Stomach (tissue), 9 donors: Measurements from ENCODE around the gene PTOV1. TPM values are rescaled to one million over a fixed set of nuclear protein-coding genes. Genes with fewer than 3 reads are reported as not detected.

Experiments
- DNase-seq, 2 donors: peaks; one replicate each; pipeline versions ENCODE4 v3.0.0 to v3.0.0-alpha.2; 2013 to 2019
- H3K27ac ChIP-seq, 5 donors: fragments of 200-600 bp in 4 of 5; sonication (generic) in 4 of 5; one replicate each; pipeline ENCODE4 v1.5.1; 2013 to 2019; ENCODE audit warnings: mild to moderate bottlenecking in 1 of 5, moderate library complexity in 1 of 5
- H3K27me3 ChIP-seq, 3 donors: fragments of 200-600 bp; sonication (generic); one replicate each; pipeline ENCODE4 v1.5.1; 2017 to 2019; ENCODE audit warnings: mixed run types in 1 of 3
- H3K36me3 ChIP-seq, 4 donors: fragments of 200-600 bp; sonication (generic); 1 replicate in 3 of 4; 2 replicates in 1 of 4; pipeline ENCODE4 v1.5.1; 2016 to 2019
- H3K4me1 ChIP-seq, 4 donors: fragments of 200-600 bp; sonication (generic); one replicate each; pipeline ENCODE4 v1.5.1; 2016 to 2019
- H3K4me3 ChIP-seq, 4 donors: fragments of 200-600 bp; sonication (generic) in 3 of 4; one replicate each; pipeline ENCODE4 v1.5.1; 2016 to 2019; ENCODE audit warnings: mild to moderate bottlenecking in 1 of 4
- H3K9me3 ChIP-seq, 4 donors: fragments of 200-600 bp; sonication (generic); one replicate each; pipeline ENCODE4 v1.5.1; 2016 to 2019
- EP300 ChIP-seq: sonication (generic); formaldehyde crosslinking; IDR thresholded peaks from one replicate; pipeline ENCODE4 v1.6.1; 2017; ENCODE audit warnings: antibody characterized with exemption
- POLR2A ChIP-seq, 4 donors: fragments of 450-650 bp; IDR thresholded peaks; one replicate each; pipeline ENCODE4 v1.6.1; 2016; ENCODE audit warnings: antibody characterized with exemption in 4 of 4, control low read depth in 2 of 4, mild to moderate bottlenecking in 1 of 4, moderate library complexity in 1 of 4
- POLR2AphosphoS5 ChIP-seq, 3 donors: sonication (generic); formaldehyde crosslinking; IDR thresholded peaks; one replicate each; pipeline ENCODE4 v1.6.1; 2016; ENCODE audit warnings: antibody characterized with exemption in 3 of 3
- WGBS, 5 donors: extraction: QIAGEN DNeasy Blood & Tissue Kit in 3 of 5; methylation state at CpG; one replicate each; pipeline versions ENCODE4 v1.1.5 to v1.1.7; 2013 to 2018; 5-methylcytosine and 5-hydroxymethylcytosine counted together
- intact Hi-C: fragments of 100-400 bp; cut with DNase I; formaldehyde crosslinking; loops from one replicate; pipeline ENCODE4 v1.15.1; 2023; ENCODE audit warnings: low total_unique reads
- polyA plus RNA-seq, 3 donors: library from polyadenylated mRNA; stranded (reverse); fragments of 200-250 nt; gene quantifications; one replicate each; pipeline ENCODE4 v1.2.3, GENCODE V29; 2013
- total RNA-seq, 5 donors: library from RNA; depleted of rRNA; stranded (reverse); fragments of >200 nt; gene quantifications; one replicate each; pipeline versions ENCODE4 v1.1.0 to v1.2.3, GENCODE V29; 2014 to 2016
- TF ChIP-seq, protein P1 (sequence below), 7 experiments: fragments of 450-650 bp in 4 of 7; fragments of 200-600 bp in 3 of 7; sonication (generic) in 3 of 7; IDR thresholded peaks; one replicate each; pipeline ENCODE4 v1.5.1; 2016 to 2019; ENCODE audit warnings: antibody characterized with exemption in 7 of 7, control low read depth in 2 of 7, mild to moderate bottlenecking in 1 of 7
- donor health status: healthy with polysubstance abuse.
- donor health status: Bipolar disorder and iron deficiency.
- donor health status: healthy.

PTOV1 gene
- total and polyA plus RNA-seq, 8 donors: 45.0 to 186 (median 118) TPM

DNA sequence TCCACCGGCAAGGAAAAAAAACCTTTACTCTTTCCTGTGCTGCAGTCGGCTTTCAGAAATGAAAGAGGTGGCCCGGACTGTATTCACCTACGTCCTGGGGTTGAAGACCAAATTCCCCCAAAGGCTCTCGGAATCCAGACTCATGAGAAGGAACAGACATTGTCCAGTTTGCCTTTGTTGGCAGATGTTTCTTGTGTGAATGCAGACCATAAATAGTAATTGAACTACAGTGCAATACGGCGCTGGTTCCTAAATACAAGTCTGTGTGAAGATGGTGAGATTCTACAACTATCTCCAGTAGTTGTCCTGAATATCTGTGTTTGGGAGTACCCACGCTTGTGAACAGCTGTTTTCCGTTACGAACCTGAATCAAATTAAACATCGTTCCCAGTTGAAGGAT is 11.2 kb upstream of the PTOV1 start:
- Histone ChIP-seq H3K36me3 (peaks cover 41 to 65% (median 60%) of the 10 kb centered on the region in 4 donors), H3K27ac (no peak overlapping the region), H3K27me3 (no peaks in the 10 kb centered on the region), H3K9me3 (no peaks in the 10 kb centered on the region), H3K4me1 (no peaks in the 10 kb centered on the region), H3K4me3 (no peak overlapping the region)
- TF ChIP-seq POLR2A (IDR thresholded peaks at IDR 0.05) (no peak), EP300 (no peak), POLR2AphosphoS5 (IDR thresholded peaks at IDR 0.05) (no peak)
- TF ChIP-seq, protein P1, sequence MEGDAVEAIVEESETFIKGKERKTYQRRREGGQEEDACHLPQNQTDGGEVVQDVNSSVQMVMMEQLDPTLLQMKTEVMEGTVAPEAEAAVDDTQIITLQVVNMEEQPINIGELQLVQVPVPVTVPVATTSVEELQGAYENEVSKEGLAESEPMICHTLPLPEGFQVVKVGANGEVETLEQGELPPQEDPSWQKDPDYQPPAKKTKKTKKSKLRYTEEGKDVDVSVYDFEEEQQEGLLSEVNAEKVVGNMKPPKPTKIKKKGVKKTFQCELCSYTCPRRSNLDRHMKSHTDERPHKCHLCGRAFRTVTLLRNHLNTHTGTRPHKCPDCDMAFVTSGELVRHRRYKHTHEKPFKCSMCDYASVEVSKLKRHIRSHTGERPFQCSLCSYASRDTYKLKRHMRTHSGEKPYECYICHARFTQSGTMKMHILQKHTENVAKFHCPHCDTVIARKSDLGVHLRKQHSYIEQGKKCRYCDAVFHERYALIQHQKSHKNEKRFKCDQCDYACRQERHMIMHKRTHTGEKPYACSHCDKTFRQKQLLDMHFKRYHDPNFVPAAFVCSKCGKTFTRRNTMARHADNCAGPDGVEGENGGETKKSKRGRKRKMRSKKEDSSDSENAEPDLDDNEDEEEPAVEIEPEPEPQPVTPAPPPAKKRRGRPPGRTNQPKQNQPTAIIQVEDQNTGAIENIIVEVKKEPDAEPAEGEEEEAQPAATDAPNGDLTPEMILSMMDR (IDR thresholded peaks at IDR 0.05): no peak
- 83 to 96% (median 95%) methylated on average over 11 of the region's 11 CpGs for WGBS, 5 donors
- intact Hi-C loops: no loop called here
- no peak for DNase-seq

DNA sequence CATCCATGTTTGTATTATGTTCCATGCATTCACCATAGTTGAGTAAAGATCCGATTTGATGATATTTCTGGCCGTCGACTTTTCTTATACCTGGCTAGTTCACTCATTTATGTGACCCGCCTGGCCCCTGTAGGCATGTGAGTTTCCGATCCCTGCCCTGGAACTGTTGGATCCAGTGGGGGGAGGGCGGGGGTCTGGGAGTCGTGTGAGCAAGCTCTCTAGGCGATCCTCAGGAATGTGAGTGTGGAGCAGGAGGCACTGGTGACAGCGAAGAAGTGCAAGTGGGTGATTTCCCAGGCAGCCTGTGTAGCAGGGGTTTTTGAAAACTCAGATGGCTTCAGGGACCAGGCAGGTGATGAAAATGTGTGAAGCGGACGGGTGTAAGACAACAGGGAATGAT is 10.6 kb upstream of the PTOV1 start:
- Histone ChIP-seq H3K4me1 (peaks cover 0 to 3% (median 0%) of the 10 kb centered on the region in 4 donors), H3K27me3 (no peaks in the 10 kb centered on the region), H3K9me3 (no peaks in the 10 kb centered on the region), H3K36me3 (peaks cover 34 to 59% (median 54%) of the 10 kb centered on the region in 4 donors), H3K27ac (no peak overlapping the region), H3K4me3 (no peak overlapping the region)
- intact Hi-C loops: no loop called here
- WGBS, 5 donors: 89 to 94% (median 90%) methylated on average over 11 of the region's 11 CpGs
- DNase-seq: no peak
- TF ChIP-seq POLR2AphosphoS5 (IDR thresholded peaks at IDR 0.05) (no peak), EP300 (no peak), POLR2A (IDR thresholded peaks at IDR 0.05) (no peak)
- TF ChIP-seq, protein P1 (IDR thresholded peaks at IDR 0.05): no peak

DNA sequence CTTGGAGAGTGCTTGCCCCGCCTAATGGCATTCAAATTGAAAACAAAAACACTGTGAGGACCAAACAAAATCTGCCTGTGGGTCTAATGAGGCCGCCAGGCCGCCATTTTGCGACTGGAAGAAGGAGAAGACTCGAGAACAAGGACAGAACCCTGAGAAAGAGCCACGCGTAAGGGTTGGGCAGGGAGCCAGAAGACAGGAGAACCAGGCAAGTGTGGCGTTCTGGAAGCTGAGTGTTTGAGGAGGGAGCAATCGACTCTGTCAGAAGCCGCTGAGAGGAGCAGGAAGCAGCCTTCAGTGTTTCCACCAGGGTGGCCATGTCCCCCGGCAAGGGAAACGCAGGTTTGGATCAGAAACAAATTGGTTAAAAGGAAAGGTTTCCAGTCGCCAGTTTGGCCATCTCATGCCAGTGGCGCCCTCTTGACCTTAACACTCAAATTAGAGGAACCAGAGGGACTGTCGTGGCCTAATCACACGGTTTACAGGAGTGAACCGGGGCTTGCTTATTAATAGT is 10.2 kb upstream of the PTOV1 start:
- intact Hi-C loops: no loop called here
- H3K4me3 ChIP-seq: no peak overlapping the region
- peaks cover 0 to 3% (median 0%) of the 10 kb centered on the region in 4 donors for H3K4me1 ChIP-seq
- H3K27ac ChIP-seq: no peak overlapping the region
- 85 to 92% (median 90%) methylated on average over 17 of the region's 17 CpGs for WGBS, 5 donors
- peaks cover 30 to 54% (median 49%) of the 10 kb centered on the region in 4 donors for H3K36me3 ChIP-seq
- no peaks in the 10 kb centered on the region for H3K27me3 ChIP-seq
- TF ChIP-seq POLR2A (IDR thresholded peaks at IDR 0.05) (no peak), POLR2AphosphoS5 (IDR thresholded peaks at IDR 0.05) (no peak), EP300 (no peak)
- TF ChIP-seq, protein P1 (IDR thresholded peaks at IDR 0.05): no peak
- H3K9me3 ChIP-seq: no peaks in the 10 kb centered on the region
- DNase-seq: no peak

DNA sequence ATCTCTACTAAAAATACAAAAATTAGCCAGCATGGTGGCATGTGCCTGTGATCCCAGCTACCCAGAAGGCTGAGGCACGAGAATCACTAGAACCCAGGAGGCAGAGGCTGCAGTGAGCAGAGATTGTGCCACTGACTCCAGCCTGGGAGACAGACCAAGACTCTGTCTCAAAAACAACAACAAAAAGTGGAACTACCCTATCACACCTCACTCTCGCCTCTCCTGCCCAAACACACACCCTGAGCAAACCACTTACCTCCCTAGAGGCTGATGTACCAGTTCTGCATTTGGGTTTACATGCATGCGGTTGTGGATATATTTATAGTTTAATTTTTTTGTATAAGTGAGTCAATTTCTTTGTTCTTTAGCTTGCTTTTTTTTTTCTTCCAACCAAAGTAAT is 7.7 kb upstream of the PTOV1 start:
- H3K9me3 ChIP-seq: no peaks in the 10 kb centered on the region
- intact Hi-C loops: no loop called here
- no peaks in the 10 kb centered on the region for H3K27me3 ChIP-seq
- H3K4me3 ChIP-seq: no peak overlapping the region
- no peak for DNase-seq
- H3K4me1 ChIP-seq: peaks cover 0 to 7% (median 0%) of the 10 kb centered on the region in 4 donors
- TF ChIP-seq, protein P1 (IDR thresholded peaks at IDR 0.05): no peak
- TF ChIP-seq POLR2A (IDR thresholded peaks at IDR 0.05): no peak
- TF ChIP-seq EP300: no peak
- no peak for TF ChIP-seq POLR2AphosphoS5 (IDR thresholded peaks at IDR 0.05)
- H3K27ac ChIP-seq: no peak overlapping the region
- peaks cover 6 to 29% (median 25%) of the 10 kb centered on the region in 4 donors for H3K36me3 ChIP-seq
- 77 to 88% (median 85%) methylated on average over 3 of the region's 3 CpGs for WGBS, 5 donors
